H1 (cell line): Measurements from ENCODE around the gene NSMCE3. TPM values are rescaled to one million over a fixed set of nuclear protein-coding genes. Genes with fewer than 3 reads are reported as not detected.

Experiments
- ATF3 ChIP-seq: IDR thresholded peaks from 2 replicates; pipeline ENCODE4 v1.6.1; 2011; ENCODE audit warnings: low read depth, mild to moderate bottlenecking, low read length; ENCODE audit not compliant: insufficient read depth
- CHD7 ChIP-seq: fragments of 300-600 bp; sonication (generic); IDR thresholded peaks from 2 replicates; pipeline ENCODE4 v1.7.1; 2012; ENCODE audit warnings: low read length, moderate library complexity, mild to moderate bottlenecking, inconsistent platforms; ENCODE audit not compliant: insufficient replicate concordance
- KDM5A ChIP-seq: fragments of 200-600 bp; IDR thresholded peaks from 2 replicates; pipeline ENCODE4 v1.7.1; 2012; ENCODE audit warnings: mild to moderate bottlenecking, low read length, inconsistent platforms, mixed read lengths
- MAX ChIP-seq: IDR thresholded peaks from 2 replicates; pipeline ENCODE4 v1.6.1; 2012; ENCODE audit warnings: inconsistent platforms
- POLR2AphosphoS5 ChIP-seq: IDR thresholded peaks from 2 replicates; pipeline ENCODE4 v1.6.1; 2011; ENCODE audit warnings: low read depth, low read length
- polyA plus RNA-seq, 7 experiments: library from polyadenylated mRNA; depleted of rRNA in 3 of 7; stranded (reverse) in 5 of 7; unstranded in 2 of 7; fragments of >200 nt in 5 of 7; fragments of 200-250 nt in 2 of 7; gene quantifications; 1 replicate in 5 of 7; 2 replicates in 1 of 7; 4 replicates in 1 of 7; pipeline versions ENCODE4 v1.2.1 to v1.2.3, GENCODE V29; 2011 to 2013; ENCODE audit warnings: missing spikeins in 2 of 7, mixed read lengths in 2 of 7
- total RNA-seq: library from RNA; stranded (reverse); fragmentation: NEBNext Ultra II Directional; extraction: Animal tissue kit (Norgen Biotek cat#: 25700); gene quantifications from 2 replicates; pipeline ENCODE4 v1.2.1, GENCODE V29; 2021

Gene NSMCE3
- total and polyA plus RNA-seq, 2 of the 8 experiments (the other 6 are each of a cell fraction or from before 2014, with no cell fraction given): 4.3 to 6.7 TPM

DNA sequence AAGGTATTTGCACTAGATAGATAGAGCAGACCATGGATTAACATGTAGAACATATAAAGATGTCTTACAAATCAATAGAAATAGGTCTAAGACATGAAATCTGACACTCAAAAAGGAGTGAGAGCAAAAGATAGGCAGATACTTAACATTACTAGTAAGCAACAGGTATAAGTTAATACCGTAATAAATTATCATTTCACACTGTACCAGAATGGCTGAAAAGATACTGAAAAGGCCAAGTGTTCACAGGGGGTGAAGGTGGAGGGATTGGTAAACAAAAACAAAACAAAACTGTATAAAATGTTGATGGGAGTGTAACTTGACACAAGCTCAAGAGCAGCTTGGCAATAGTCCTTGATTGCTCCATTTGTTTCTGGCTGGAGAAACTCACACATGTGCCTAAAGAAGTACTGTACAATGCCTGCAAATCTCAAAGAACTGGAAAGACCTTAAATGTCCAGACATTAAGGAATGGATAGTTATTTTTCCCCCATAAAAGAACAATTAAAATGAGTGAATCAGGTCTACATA, 3.5 kb downstream of the NSMCE3 start (continued):
- TF ChIP-seq CHD7 (no peak), KDM5A (no peak), MAX (no peak), ATF3 (no peak), POLR2AphosphoS5 (no peak)
